GM12874 (cell line): ENCODE data around the gene CEACAM7.
A peak's percentile ranks its signal among the peaks of the same experiment; 100 is the strongest.

Experiments
- CTCF ChIP-seq: IDR thresholded peaks from 2 replicates; pipeline ENCODE4 v1.5.1; 2011; ENCODE audit warnings: low read depth, mild to moderate bottlenecking, control low read depth, low read length, moderate library complexity; ENCODE audit not compliant: insufficient read depth

The CEACAM7 gene

GRCh38 chr19:41670755-41671154 lies 17.3 kb downstream of the CEACAM7 start:
- TF ChIP-seq CTCF = no peak

GRCh38 chr19:41668315-41668714 lies 19.8 kb downstream of the CEACAM7 start:
- TF ChIP-seq CTCF = no peak

- TF ChIP-seq CTCF = no peak
These were observed 22.0 kb downstream of the CEACAM7 start for GRCh38 chr19:41666075-41666474.

- TF ChIP-seq CTCF = no peak
These were observed 30.9 kb downstream of the CEACAM7 start for GRCh38 chr19:41657157-41657556.

GRCh38 chr19:41652250-41652649 lies 35.8 kb downstream of the CEACAM7 start:
- no peak for TF ChIP-seq CTCF

- no peak for TF ChIP-seq CTCF
These were observed 38.2 kb downstream of the CEACAM7 start for GRCh38 chr19:41649827-41650226.

- peak; percentile 59 for TF ChIP-seq CTCF
These were observed 41.4 kb downstream of the CEACAM7 start for GRCh38 chr19:41646589-41647204.

- peak; percentile 87 for TF ChIP-seq CTCF
These were observed 46.1 kb downstream of the CEACAM7 start for GRCh38 chr19:41641879-41642485.
